Measurements from ENCODE around the gene CCL5. TPM values are rescaled to one million over a fixed set of nuclear protein-coding genes. Genes with fewer than 3 reads are reported as not detected.

CCL5 gene
- total RNA-seq (2021) (0.17 to 0.37 TPM (median 0.27 TPM) in 3 replicates), Bru-seq, nascent RNA (percentile 3 among the genes with signal in this experiment)
- long read RNA-seq, experiment 1 = 0 reads
- long read RNA-seq, experiment 2 = 0 reads
- long read RNA-seq, experiment 3 = 0 reads

GRCh38 chr17:35879773-35880654 is at the start of gene CCL5:
Gene CCL5, minus strand, starts transcription at chr17:35880360.
- Mint-ChIP-seq H3K27ac (no peak within 1 kb of the TSS), H3K9me3 (no peaks in the 10 kb centered on the region), H3K4me1 (peaks cover 9% of the 10 kb centered on the region), H3K27me3 (ENCODE audit: low read depth) (no peaks in the 10 kb centered on the region), H3K36me3 (no peaks in the 10 kb centered on the region), H3K4me3 (no peak within 1 kb of the TSS)
- ATAC-seq (no peak), DNase-seq (ENCODE audit: low spot score) (no peak)
- TF ChIP-seq TEAD1 (CRISPR knock-in tag; IDR thresholded peaks at IDR 0.05) (no peak), CTCF (IDR thresholded peaks at IDR 0.05) (no peak), PREB (CRISPR knock-in tag; IDR thresholded peaks at IDR 0.05; ENCODE audit: borderline replicate concordance) (no peak), JUN (CRISPR knock-in tag; IDR thresholded peaks at IDR 0.05) (no peak), FOXK1 (CRISPR knock-in tag; IDR thresholded peaks at IDR 0.05) (no peak), JAZF1 (CRISPR knock-in tag; IDR thresholded peaks at IDR 0.05) (no peak), IRF2 (CRISPR knock-in tag; IDR thresholded peaks at IDR 0.05; ENCODE audit: borderline replicate concordance, low read depth) (no peak), NFE2L1 (CRISPR knock-in tag; IDR thresholded peaks at IDR 0.05) (no peak), ZNF423 (CRISPR knock-in tag; IDR thresholded peaks at IDR 0.05) (no peak), ZMAT4 (CRISPR knock-in tag; IDR thresholded peaks at IDR 0.05) (no peak), E2F4 (CRISPR knock-in tag; IDR thresholded peaks at IDR 0.05; ENCODE audit: borderline replicate concordance, low read depth) (no peak), FOXP1 (CRISPR knock-in tag; IDR thresholded peaks at IDR 0.05; ENCODE audit: borderline replicate concordance) (no peak), ZNF281 (CRISPR knock-in tag; IDR thresholded peaks at IDR 0.05) (no peak), ZBTB21 (CRISPR knock-in tag; IDR thresholded peaks at IDR 0.05; ENCODE audit: borderline replicate concordance) (no peak), SMAD4 (CRISPR knock-in tag; IDR thresholded peaks at IDR 0.05) (no peak), RORB (CRISPR knock-in tag; IDR thresholded peaks at IDR 0.05) (no peak), ETV6 (CRISPR knock-in tag; IDR thresholded peaks at IDR 0.05) (no peak)
- ChIA-PET CTCF (no interaction called here), POLR2A (interaction anchor here (0.7 kb wide), 2 partner anchors 98 to 125 kb away, joined by 4 to 7 read pairs; no protein-coding TSS in a partner anchor)

GRCh38 chr17:35927714-35928113 is 47.6 kb upstream of the CCL5 start:
- no peaks in the 10 kb centered on the region for H3K9me3 Mint-ChIP-seq
- peaks cover 3% of the 10 kb centered on the region for H3K36me3 Mint-ChIP-seq
- ChIA-PET CTCF (no interaction called here), POLR2A (no interaction called here)
- DNase-seq (ENCODE audit: low spot score) (no peak), ATAC-seq (no peak)
- no peak overlapping the region for H3K27ac Mint-ChIP-seq
- peaks cover 11% of the 10 kb centered on the region for H3K27me3 Mint-ChIP-seq (ENCODE audit: low read depth)
- no peak overlapping the region for H3K4me3 Mint-ChIP-seq
- H3K4me1 Mint-ChIP-seq = peaks cover 26% of the 10 kb centered on the region
- TF ChIP-seq CDX4 (CRISPR knock-in tag; IDR thresholded peaks at IDR 0.05; ENCODE audit: borderline replicate concordance) (no peak), HMGXB4 (CRISPR knock-in tag; IDR thresholded peaks at IDR 0.05) (no peak), SMAD3 (CRISPR knock-in tag; IDR thresholded peaks at IDR 0.05; ENCODE audit: borderline replicate concordance) (no peak), MLX (CRISPR knock-in tag; IDR thresholded peaks at IDR 0.05) (no peak)
